ENCODE measurements around the gene GLYATL3. TPM values are rescaled to one million over a fixed set of nuclear protein-coding genes. Genes with fewer than 3 reads are reported as not detected.

The GLYATL3 gene
- total RNA-seq, 1 experiment from 2014 or later: not detected

- Histone ChIP-seq H3K4me3 (ENCODE audit: low read depth in 2 of 2, low read length in 2 of 2) (peak overlapping the region; percentile 99 to 100), H3K27me3 (ENCODE audit: control insufficient read depth, insufficient read depth, low read length) (no peaks in the 10 kb centered on the region), H3K36me3 (ENCODE audit: control insufficient read depth, insufficient read depth, low read length) (peaks cover 8% of the 10 kb centered on the region; the same call in 1 of the 2 replicates), H3K9me3 (ENCODE audit: control insufficient read depth, insufficient read depth, low read depth, low read length) (no peaks in the 10 kb centered on the region), H3K27ac (ENCODE audit: low read length) (peak overlapping the region; percentile 87), H3K4me1 (ENCODE audit: control insufficient read depth, insufficient read depth, low read length) (peaks cover 10% of the 10 kb centered on the region; the same call in 1 of the 2 replicates)
- DNase-seq (ENCODE audit: low read depth, low spot score) (no peak), ATAC-seq (no peak)
- CTCF ChIA-PET: no interaction called here
- intact Hi-C loops (cut with micrococcal nuclease; ENCODE audit: unreplicated experiment) (no loop called here), in situ Hi-C loops (cut with HindIII; ENCODE audit: low pct_unique_long_range_greater_than_20kb, low sequenced_read_pairs) (no loop called here)
- no TSS peak for BruUV-seq (replicated peaks)
- no peak for TF ChIP-seq CTCF (IDR thresholded peaks at IDR 0.05)
- no peak for TF ChIP-seq REST (IDR thresholded peaks at IDR 0.05; ENCODE audit: insufficient read depth in 1 of 2, low read depth in 2 of 2, low read length in 1 of 2)
- no peak for TF ChIP-seq SIN3A (IDR thresholded peaks at IDR 0.05; ENCODE audit: borderline replicate concordance, insufficient read depth, low read depth, low read length)
- TF ChIP-seq POLR2AphosphoS5 (IDR thresholded peaks at IDR 0.05; ENCODE audit: low read depth, low read length): no peak
- no peak for TF ChIP-seq TCF7L2 (IDR thresholded peaks at IDR 0.05; ENCODE audit: low read depth, low read length)
- POLR2A ChIA-PET: interaction anchor here (0.6 kb wide), 2 partner anchors 9 to 1646 kb away, joined by 3 read pairs; no protein-coding TSS in a partner anchor
Observed at GRCh38 chr6:49462071-49462470, 37.7 kb upstream of the GLYATL3 start.

GRCh38 chr6:49462599-49462926, 37.2 kb upstream of the GLYATL3 start:
- TSS peak; percentile 86 for BruUV-seq (replicated peaks)
- H3K9me3 ChIP-seq (ENCODE audit: control insufficient read depth, insufficient read depth, low read depth, low read length): no peaks in the 10 kb centered on the region
- H3K27ac ChIP-seq (ENCODE audit: low read length): peak overlapping the region; percentile 87
- peak overlapping the region; percentile 99 to 100 for H3K4me3 ChIP-seq (ENCODE audit: low read depth in 2 of 2, low read length in 2 of 2)
- no peaks in the 10 kb centered on the region for H3K27me3 ChIP-seq (ENCODE audit: control insufficient read depth, insufficient read depth, low read length)
- ChIA-PET POLR2A (interaction anchor here (0.6 kb wide), 1 partner anchor 10 kb away, joined by 3 read pairs; no protein-coding TSS in a partner anchor), CTCF (no interaction called here)
- peaks cover 10% of the 10 kb centered on the region; the same call in 1 of the 2 replicates for H3K4me1 ChIP-seq (ENCODE audit: control insufficient read depth, insufficient read depth, low read length)
- ATAC-seq (peak; percentile 5; the same call in 1 of the 2 replicates), DNase-seq (ENCODE audit: low read depth, low spot score) (no peak)
- intact Hi-C loops (cut with micrococcal nuclease; ENCODE audit: unreplicated experiment): no loop called here
- H3K36me3 ChIP-seq (ENCODE audit: control insufficient read depth, insufficient read depth, low read length): peaks cover 8% of the 10 kb centered on the region; the same call in 1 of the 2 replicates
- in situ Hi-C loops (cut with HindIII; ENCODE audit: low pct_unique_long_range_greater_than_20kb, low sequenced_read_pairs): no loop called here
- no peak for TF ChIP-seq POLR2AphosphoS5 (IDR thresholded peaks at IDR 0.05; ENCODE audit: low read depth, low read length)
- no peak for TF ChIP-seq SIN3A (IDR thresholded peaks at IDR 0.05; ENCODE audit: borderline replicate concordance, insufficient read depth, low read depth, low read length)
- no peak for TF ChIP-seq REST (IDR thresholded peaks at IDR 0.05; ENCODE audit: insufficient read depth in 1 of 2, low read depth in 2 of 2, low read length in 1 of 2)
- no peak for TF ChIP-seq TCF7L2 (IDR thresholded peaks at IDR 0.05; ENCODE audit: low read depth, low read length)
- no peak for TF ChIP-seq CTCF (IDR thresholded peaks at IDR 0.05)

Measured in Panc1 (cell line).